Fibroblast of skin of right quadriceps (primary cell): ENCODE results near the gene SHE.
"Not testable (repeated sequence)": the region's sequence is repeated elsewhere in the genome, so short reads cannot be mapped to it uniquely, and the experiment has no call there.

Experiments
- DNase-seq: peaks from one replicate; pipeline ENCODE4 v3.0.0-alpha.2; 2013

SHE gene

DNA sequence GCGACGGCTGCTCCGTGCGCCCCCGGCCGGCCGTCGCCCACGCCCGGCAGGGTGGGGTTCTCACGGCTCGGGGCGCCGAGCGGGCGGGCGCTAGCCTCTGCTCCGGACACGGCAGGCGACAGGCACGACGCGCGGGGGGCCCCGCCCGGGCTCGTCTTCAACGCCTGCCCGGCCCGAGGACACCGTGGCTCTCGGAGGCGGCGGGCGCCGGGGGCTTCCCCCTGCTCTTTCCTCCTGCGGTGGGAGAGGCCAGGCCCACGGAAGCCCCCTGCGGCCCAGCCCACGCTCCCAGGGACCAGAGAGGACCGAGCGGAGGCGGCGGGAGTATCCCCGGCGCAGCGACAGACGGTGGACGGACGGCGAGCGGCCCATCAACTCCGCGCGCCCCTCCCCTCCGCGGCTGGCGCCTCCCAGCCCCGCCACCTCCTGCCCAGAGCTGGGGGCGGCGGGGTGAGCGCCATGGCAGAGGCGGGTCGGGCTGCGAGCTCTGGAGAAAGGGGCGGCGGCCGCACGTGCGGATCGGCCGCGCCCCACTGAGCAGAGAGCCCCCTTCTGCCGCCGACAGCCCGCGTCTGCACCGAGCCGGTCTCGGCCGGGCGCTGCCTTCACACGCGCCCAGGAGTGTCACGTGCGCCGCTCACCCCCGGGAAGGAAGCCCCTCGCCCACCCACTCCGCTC lies at the start of gene SHE, which contains the start of gene TDRD10:
Gene SHE, minus strand, starts transcription at position 347 of the 678 bp plus-strand sequence. CDS start 386 bp downstream, outside the sequence.
Gene TDRD10, plus strand, starts transcription at position 154 of the 678 bp plus-strand sequence. CDS start 4,685 bp downstream, outside the sequence.
- no peak for DNase-seq

DNA sequence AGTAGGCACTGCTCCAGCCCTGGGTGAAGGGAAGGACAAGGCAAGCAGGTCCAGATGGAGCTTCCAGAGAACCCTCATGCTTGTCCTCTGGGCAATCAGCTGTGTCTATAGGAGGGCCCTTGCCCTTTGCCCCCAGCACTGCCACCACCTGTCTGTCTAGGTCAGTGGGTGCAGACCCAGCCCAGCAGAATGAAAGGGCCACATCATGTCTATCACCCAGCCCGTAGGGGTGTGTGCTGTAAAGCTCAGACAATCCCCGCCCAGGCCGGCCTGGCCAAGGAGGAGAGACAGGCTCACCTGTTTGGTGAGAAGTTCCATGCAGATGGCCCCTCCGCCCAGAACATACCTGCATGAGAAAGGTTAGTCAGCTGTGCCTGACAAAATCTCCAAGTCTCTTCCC lies 49.3 kb upstream of the SHE start:
- DNase-seq: no peak

DNA sequence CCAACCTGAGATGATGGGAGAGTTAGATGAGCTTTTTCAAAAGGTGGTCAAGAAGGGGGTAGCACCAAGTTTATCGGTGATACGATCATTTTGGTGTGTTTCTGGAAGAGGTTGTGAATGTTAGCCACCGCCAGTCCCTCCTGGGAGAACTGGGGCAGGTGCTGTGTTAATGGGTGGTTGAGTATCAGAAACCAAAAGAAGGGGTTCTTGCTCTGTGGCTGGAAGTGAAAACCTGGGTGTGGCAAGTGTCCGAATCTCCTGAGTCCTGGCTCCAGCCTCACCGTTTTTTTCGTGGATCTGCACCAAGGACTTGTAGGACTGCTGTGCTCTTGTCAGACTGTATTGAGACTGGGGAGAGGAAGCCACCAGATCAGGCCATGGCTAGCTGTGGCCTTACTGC lies 48.4 kb upstream of the SHE start:
- DNase-seq: no peak

DNA sequence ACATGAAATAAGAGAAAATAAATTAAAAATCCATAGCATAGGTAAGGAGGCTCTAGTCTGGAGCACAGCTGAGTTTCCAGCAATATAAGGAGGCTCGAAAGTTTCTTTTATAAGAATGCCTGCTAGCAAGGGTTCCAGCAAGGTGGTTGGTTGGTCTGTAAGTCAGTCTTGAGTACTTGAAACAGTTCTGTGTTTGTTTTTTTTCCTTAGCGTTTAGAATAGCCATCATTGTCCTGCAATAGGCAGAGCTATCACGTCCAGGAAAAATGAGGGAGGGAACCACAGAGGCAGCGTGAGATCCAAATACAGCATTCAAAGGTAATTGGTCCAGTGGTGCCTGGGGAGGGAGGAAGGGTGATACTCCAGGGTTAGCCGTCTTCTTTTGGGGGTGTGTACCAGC lies 47.9 kb upstream of the SHE start:
- no peak for DNase-seq

GRCh38 chr1:154549202-154549770 lies 47.1 kb upstream of the SHE start:
- DNase-seq: no peak

- DNase-seq: no peak
Observed at GRCh38 chr1:154548028-154548427, 45.8 kb upstream of the SHE start.

DNA sequence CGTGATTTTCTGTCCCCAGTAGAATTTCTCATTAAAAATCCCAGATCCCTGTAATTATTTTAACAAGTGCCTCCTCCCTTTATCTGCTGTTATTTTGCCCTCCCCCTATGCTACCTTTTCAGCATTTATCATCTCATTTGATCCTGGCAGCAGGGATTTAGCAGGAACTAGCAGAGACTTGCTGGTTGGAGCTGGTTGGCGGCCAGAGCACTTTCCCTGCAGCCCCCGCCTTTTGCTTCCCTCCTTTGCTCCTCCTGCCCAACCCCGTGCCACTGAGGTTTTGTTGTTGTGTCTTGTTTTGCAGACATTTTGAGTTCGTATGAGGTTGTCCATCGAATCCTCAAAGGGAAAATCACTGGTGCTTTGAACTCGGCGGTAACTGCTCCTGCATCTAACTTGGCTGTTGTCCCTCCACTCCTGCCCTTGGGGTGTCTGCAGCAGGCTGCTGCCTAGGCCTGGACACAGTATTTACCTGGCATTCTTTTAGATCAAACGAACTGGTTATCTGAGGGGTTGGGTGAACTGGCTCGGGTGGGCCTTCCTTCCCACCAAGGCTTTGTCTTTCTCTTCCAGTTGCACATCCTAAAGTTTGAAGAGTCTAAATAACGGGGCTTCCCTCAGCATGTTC lies 45.0 kb upstream of the SHE start:
- no peak for DNase-seq

DNA sequence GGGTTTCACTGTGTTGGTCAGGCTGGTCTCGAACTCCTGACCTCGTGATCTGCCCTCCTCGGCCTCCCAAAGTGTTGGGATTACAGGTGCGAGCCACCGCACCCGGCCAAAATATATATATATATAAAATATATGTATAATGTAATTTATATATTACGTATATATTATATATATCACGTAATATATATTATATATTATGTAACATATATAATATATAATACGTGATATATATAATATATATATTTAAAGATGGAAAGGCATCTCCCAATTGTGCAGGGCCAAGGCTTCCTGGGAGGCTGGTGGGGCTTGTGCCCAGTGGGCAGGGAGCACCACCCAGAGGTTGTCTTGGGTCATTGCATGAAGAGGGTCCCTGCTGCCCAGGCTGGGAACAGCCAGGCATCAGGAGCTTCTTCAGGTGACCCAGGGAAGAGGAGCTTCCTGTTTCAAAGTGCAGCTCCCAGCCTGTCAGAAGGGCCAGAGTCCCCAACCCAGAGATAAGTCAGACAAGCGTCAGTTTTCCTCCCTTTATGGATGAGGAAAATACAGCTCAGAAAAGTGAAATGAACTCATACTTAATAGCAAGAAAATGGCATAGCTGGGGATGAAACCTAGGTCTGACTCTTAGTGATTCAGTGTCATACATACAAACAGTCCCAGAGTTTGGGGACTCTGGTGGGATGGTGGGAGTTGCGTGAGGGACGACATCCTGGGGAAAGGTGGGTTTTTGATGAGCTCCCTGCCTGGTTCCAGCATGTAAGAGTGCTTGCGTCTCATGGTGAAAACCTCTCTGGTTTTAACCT lies 44.3 kb upstream of the SHE start:
- peak; percentile 48 for DNase-seq

DNA sequence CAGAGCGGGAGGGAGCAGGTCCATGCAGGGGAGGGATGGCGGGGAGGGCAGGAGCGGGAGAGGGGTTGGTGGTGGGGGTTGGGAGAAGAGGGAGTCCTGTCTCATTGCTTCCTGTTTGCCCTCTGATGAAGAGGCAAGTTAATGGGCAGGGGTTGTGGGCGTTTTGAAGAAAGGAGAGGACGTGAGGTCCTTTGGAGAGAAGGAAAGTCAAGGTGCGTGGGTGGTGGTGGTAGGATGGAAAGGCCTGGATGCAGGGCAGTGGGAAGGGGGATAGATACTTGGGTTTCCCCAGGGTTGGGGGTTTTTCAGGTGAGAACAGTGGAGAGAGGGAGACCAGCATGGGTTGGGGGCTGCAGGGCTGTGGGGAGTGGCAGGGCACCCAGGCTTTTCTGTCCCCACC lies 39.0 kb upstream of the SHE start:
- no peak for DNase-seq

GRCh38 chr1:154539486-154540483 lies 37.6 kb upstream of the SHE start:
- no peak for DNase-seq

DNA sequence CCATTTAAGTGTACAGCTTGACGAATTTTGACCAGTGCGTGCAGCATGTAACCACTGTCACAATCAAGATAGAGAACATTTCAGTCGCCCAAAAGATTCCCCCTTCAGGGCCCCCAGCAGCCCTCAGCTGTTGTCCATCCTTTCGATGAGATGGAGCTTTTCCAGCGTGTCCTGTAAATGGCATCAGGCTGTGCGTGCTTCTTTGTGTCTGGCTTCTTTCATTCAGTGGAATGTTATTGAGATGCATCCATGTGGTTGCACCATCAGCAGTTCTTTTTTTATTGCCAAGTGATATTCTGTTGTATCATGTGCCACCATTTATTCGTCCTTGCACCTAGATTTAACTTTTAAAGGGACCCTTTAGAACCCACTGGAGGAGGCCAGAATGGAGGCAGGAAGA lies 34.4 kb upstream of the SHE start:
- DNase-seq: no peak

DNA sequence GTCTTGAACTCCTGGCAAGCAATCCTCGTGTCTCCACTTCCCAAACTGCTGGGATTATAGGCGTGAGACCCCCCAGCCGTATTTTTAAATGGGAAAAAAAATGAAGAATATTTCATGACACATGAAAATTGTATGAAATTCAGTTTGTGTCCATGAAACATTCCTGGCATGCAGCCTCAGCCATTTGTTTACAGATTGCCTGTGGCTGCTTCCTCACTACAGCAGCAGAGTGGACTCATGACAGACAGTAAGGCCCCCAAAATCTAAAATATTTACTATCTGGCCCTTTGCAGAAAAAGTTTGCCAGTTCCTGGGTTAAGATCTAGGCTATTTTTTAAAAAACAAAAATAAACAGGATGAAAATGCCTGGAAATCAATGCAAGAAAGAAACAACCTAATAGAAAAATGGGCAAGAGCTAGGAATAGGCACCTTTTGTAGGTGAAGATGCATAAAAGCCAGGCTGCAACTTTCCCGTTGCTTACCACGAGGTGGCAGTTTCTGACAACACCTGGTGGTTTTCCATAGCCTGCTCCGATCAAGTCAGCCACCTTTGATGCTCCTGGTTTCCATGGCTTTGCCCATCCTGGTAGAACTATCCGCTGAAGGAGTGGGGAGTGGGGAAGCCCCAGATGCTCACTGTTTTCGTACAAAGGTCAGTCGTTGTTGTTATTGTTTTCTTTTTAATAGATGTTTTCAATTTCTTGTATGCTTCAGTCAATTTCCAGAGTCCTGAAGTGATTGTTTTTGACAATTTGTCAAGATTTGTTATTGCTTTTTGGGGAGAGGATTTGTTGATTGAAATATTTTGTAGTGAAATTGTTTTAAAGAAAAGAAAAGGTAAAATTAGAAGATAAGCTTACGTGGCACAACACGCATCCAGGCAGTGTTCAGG lies 32.0 kb upstream of the SHE start:
- no peak for DNase-seq

DNA sequence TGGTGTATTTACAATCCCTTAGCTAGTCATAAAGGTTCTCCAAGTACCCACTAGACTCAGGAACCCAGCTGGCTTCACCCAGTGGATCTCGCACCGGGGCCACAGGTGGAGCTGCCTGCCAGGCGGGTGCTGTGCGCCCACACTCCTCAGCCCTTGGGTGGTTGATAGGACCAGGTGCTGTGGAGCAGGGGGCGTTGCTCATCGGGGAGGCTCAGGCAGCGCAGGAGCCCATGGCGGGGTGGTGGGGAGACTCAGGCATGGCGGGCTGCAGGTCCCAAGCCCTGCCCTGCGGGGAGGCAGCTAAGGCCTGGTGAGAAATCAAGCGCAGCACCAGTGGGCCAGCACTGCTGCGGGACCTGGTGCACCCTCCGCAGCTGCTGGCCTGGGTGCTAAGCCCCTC lies 29.7 kb upstream of the SHE start:
- not testable (repeated sequence) for DNase-seq

- DNase-seq: no peak
Observed at GRCh38 chr1:154529308-154529707, 27.1 kb upstream of the SHE start.

- DNase-seq: no peak
Observed at GRCh38 chr1:154527192-154527591, 25.0 kb upstream of the SHE start.

- no peak for DNase-seq
Observed at GRCh38 chr1:154524881-154525280, 22.7 kb upstream of the SHE start.

DNA sequence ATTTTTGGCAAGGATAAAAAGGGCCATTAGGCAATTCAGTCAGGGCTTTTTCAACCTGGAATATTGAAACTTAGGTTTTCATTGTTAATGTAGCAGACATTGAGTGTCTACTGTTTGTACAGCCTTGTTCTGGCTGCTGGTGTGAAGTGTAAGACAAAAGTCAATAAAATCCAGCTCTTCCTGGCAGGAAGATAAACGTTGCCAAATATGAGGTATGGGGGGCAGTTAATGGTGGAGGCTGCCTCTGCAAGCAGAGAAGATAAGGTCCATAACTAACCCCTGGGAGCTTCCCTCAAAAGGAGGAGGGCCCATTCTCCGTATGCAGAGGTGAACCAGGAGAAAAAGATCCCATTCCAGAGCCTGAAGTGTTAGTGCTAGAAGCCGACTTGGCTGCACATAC lies 19.5 kb upstream of the SHE start:
- no peak for DNase-seq

GRCh38 chr1:154520333-154520732 lies 18.1 kb upstream of the SHE start:
- DNase-seq: no peak

GRCh38 chr1:154519591-154519991 lies 17.4 kb upstream of the SHE start:
- DNase-seq: no peak

DNA sequence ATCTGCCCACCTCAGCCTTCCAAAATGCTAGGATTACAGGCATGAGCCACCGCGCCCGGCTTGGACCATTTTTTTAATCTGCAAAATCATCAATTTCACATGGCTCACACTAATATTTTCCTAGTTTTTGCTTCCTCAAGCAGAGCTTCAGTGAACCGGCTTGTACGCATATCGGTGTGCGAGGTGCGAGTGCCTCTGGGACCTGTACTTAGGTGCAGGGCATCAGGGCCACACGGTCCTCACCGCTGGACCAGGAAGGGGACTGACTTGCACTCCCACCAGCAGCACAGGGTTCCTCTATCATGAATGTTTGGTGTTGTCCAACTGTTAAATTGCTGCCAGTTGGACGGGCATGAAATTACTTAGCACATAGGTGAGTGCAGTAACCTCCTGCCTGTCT lies 15.4 kb upstream of the SHE start:
- no peak for DNase-seq

DNA sequence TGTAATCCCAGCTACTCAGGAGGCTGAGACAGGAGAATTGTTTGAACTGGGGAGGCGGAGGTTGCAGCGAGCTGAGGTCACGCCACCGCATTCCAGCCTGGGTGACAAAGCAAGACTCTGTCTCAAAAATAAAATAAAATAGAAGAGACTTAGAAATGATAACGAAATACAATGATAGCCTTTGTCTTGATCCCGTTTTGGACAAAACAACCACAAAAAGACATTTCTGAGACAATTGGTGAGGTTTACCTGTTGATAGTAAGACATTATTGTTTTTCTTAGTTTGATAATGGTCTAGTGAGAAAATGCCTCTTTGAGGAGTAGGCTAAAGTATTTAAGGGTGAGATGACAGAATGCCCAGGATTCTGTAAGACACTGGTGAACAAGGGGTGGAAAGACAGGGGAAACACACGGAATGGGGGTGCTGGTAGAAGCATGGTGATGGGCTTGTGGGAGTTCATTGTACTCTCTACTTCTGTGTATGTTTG lies 11.9 kb upstream of the SHE start:
- DNase-seq: no peak
